NB4 (cell line): ENCODE data around the gene NFKBIE.

Experiments
- CTCF ChIP-seq: IDR thresholded peaks from one replicate; pipeline ENCODE4 v1.5.1; 2012; ENCODE audit warnings: low read depth, low read length
- MAX ChIP-seq: IDR thresholded peaks from 2 replicates; pipeline ENCODE4 v1.6.1; 2011; ENCODE audit warnings: low read depth, low read length
- POLR2A ChIP-seq: IDR thresholded peaks from 2 replicates; pipeline ENCODE4 v1.6.1; 2011; ENCODE audit warnings: mild to moderate bottlenecking; ENCODE audit not compliant: insufficient read length; ENCODE audit errors: extremely low read depth

GRCh38 chr6:44269921-44270525, 4.7 kb upstream of the NFKBIE start, which contains the start of gene TMEM151B:
- TF ChIP-seq CTCF (no peak), POLR2A (no peak), MAX (no peak)
